GM19397 (cell line): Measurements from ENCODE around the gene VAC14.
"Not testable (repeated sequence)": the region's sequence is repeated elsewhere in the genome, so short reads cannot be mapped to it uniquely, and the experiment has no call there.

Experiments used
- ATAC-seq: cut with Tn5 transposase; IDR thresholded peaks from one replicate; pipeline ENCODE4 v1.9.1; 2021; ENCODE audit warnings: mild to moderate bottlenecking, moderate library complexity; ENCODE audit not compliant: unreplicated experiment

The VAC14 gene

DNA sequence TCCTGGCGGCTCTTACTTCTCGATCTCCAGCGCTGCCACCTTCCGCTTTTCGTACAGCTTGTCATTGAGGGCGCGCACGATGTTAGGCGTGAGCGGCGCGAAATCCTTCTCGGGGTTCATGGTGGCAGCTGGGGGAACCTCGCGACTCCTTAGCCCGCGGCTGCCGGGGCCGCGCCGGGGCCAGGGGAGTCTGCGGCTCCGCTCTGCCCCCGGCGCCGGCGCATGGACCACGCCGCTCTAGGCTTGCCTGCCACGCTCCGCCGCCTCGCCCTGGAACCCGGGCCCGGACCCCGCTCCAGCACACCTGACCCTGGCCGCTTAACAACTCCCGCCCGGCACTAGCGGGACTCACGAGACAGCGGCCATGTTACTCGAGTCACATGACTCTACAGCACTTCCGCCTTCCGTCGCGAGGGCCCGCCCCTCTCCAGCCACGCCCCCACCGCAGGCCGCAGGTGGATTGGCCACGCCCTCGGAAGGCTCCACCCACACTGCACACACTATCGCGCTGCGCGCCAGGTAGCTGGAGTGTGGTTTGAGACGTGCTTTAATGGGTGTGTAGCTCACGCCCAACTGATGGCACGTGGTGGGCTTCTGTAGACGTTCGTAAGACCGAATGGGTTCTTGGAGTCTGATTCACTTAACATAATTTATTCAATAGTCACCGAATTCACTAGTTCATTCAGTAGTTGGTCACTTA lies at the start of gene VAC14:
Gene VAC14, minus strand, starts transcription at position 378 of the 700 bp plus-strand sequence. Its CDS starts 258 bp downstream, at position 120.
- peak; percentile 95 for ATAC-seq

DNA sequence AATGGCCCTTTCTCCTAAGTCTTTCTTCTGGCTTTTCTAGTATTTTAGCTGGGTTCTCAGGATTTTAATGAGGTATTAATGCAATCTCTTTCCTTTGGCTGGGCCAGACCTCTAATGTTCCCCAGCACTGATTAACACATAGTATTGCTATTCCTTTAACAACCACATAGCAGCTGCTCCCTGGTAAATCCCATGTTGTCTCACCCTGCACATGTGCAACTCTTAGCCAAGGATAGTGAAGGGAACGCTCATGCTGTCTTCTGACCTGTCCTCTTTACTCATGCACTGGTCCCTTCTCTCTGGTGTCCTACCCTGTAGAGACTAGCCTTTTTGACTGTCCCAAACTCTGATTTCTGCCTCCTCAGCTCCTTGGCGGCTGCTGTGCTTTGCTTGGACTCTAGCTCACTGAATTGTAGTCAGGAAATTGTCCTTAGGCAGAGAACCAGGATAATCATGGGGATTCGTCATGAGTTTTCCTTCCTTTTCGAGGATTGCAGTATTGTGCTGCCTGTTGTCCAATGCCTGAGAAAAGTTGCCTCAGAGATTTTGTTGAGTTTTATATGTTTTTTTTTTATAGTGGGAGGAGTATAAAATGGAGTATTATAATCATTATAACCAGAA lies 22.6 kb upstream of the VAC14 start:
- ATAC-seq, result not testable (repeated sequence)

DNA sequence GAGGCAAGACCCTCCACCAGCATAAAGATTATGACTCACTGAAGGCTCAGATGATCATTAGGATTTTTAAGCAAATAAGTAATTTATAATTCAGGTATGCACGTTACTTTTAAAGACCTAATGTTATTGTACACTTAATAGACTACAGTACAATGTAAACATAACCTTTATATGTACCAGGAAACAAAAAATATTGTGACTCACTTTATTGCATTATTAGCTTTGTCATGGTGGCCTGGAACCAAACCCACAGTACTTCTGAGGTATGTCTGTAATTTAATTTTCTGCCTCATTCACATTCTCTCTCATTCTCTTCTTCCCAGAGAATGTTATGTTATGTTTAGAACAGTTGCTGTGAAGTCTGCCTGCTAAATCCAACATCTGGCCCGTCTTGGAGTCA lies 21.8 kb upstream of the VAC14 start:
- ATAC-seq, result not testable (repeated sequence)

DNA sequence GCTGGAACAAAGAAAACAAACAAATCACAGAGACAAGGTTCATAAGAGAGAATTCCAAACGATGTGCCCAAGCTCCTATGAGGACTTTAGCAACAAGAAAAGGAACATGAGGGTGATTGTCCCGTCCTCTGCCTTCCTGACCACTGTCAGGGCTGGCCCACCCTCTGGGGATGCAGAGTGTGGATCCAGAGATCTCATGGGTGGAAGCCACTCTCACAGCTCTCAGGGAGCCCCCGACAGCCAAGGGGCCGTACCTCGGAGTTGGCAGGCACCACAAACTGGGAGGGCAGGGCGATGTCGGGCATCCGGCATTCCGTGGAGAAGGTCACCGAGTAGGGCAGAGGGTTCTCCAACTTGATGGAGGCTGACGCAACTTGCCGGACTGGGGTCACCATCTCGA lies 17.1 kb upstream of the VAC14 start:
- ATAC-seq, result not testable (repeated sequence)

DNA sequence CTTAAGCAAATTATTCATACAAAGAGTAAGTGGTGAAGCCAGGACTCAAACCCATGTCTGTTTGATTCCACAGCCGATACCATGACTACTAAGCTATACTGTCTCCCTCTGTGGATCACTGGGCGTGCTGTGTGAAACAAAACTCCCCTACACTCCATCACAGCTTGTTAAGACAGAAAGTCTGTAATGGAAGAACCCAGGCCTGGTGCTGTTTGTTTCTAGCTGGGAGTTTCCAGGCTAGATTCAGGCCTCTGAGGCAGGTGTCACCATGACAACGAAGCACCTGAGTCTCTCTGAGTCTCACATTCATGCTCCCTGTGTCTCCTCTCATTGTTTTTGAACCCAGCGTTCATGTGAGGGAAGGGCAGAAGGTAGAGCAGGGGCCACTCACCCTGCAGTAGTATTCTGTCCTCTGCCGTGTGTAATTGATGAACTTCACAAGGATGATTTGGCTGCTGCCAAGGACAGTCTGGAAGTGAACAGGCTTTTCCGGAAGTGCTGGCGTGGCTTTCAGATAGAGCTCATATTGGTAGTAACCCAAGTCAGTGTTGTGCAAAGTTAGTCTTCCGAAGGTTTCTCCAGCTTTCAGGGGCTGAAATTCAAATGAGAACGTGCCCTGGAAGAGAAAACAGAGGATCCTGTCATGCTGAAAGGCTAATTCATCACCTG lies 8.6 kb upstream of the VAC14 start:
- ATAC-seq, result no peak

DNA sequence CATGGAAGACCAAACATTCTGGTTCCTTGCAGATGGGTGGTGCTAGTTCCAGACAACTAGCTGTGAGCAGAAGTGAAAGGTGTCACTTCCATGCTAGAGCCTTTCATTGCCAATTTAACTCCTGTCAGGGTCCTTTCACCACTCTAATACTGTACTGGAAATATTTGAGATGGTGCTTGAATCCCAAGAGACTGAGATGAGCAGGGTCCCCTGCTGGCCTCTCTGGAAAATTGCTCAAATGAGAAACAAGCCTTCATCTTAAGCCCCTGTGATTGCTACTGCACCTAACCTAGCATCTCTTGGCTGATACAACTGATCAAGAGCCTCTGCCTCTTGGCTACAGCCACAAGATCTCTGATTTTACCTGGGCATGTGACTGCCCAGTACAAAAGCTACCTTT lies 7.4 kb upstream of the VAC14 start:
- ATAC-seq, result no peak

DNA sequence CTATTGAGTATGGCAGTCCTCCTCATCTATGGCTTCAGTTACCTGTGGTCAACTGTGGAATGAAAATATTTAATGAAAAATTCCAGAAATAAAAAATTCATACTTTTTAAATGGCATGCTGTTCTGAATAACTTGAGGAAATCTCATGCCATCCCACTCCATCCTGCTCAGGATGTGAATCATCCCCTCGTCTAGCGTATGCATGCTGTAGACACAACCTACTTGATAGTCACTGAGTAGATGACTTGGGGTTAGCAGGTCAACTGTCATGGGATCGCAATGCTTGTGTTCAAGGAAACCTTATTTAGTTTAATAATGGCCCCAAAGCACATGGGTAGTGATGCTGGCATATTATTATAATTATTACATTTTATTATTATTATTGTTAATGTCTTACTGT lies 4.8 kb upstream of the VAC14 start:
- no peak for ATAC-seq

DNA sequence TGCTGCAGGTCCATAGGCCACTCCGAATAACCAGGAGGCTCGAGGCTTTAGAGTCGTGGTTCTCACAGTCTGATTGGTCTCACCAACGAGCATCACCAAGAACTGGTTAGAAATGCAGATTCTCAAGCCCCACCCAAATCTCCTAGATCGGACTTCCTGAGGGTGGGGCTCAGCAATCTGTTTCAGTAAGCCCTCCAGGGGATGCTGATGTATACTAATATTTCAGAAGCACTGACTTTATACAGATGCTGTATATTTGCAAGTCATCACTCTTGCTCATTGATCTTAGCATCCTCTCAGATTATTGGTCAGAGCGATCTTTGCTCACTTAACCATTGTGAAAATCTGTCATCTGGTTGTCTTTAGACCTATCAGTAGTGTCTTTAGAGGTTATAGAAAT lies 4.4 kb upstream of the VAC14 start:
- ATAC-seq, result no peak

DNA sequence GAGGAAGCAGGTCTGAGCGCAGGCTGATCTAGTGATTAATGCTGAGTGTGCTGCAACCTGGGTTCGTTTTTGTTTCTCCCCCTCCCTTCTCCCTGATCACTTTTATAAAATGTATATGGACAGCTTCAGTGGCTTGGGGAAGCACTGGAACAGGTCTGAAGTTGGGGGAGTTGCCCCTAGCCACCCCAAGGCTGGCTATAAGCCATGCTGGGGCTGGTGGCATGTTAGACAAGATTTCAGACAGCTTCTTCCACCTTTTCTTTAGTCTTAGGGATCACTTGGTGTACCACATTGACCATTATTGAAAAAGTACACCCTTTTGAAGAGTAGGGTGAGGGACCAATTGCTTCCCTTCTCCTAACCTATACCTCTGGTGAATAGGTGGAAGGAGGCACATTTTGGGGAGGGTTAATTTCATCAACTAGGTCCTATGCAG lies 3.8 kb upstream of the VAC14 start:
- no peak for ATAC-seq

DNA sequence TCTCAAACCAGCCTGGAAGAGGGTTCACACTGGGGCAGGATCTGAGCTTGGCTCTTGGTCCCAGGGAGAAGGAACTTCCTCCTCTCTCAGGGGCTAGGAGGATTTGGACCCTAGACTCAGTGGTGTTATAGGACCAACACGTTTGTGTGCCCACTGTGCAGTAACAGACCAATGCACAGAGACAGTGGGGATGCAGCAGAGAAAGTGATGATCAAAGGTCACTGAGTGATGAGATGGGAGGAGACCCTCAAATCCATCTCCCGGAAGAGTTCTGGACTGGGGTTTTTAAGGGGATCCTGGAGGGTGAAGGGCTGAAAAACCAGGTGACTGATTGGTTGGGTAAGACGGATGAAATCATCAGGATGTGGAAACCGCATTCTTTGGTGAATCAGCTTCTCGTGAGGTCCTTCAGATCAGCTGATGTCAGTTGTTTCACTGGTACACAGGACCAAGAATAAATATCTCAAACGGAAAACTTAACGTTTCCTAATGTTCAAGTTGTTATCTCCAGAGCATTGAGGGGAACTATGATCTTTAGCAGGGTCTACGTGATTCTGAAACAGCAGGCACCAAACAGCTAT lies 3.3 kb upstream of the VAC14 start:
- ATAC-seq, result no peak

DNA sequence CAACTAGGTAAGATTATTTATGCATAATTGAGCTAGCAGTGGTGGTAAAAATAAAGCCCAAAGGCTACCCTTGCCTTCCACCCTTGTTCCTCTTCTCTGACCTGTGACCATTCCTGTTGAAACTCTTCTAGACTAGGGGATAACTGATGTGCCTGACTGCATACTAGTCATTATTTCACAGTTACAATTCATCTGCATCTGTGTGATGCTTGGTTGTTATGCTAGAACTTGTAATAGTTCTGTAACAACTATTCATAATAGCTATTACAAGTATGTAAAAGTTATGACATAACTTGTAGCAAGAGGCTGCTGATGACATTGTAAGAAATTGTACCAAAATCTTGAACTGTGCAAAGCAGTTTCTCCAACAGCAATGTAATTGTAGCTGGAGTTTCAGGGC lies 2.4 kb upstream of the VAC14 start:
- no peak for ATAC-seq

DNA sequence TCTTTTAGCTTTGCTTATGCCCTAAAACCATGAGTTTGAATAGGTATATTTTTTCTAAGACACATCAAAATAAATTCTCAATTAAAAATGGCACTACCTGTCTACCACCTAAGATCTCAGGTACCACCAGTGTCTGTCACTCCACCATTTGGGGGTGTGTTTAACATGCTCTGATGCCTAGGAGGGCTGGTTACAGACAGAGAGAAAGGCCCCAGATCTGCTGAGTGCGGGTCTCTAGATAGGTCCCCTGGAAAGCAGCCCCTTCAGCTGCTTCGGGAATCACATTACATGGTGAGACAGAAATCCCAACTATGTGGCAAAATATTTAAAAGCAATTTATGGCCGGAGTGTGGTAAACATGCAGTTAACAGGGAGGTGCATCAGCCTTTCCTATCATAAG lies 653 bp upstream of the VAC14 start:
- no peak for ATAC-seq

DNA sequence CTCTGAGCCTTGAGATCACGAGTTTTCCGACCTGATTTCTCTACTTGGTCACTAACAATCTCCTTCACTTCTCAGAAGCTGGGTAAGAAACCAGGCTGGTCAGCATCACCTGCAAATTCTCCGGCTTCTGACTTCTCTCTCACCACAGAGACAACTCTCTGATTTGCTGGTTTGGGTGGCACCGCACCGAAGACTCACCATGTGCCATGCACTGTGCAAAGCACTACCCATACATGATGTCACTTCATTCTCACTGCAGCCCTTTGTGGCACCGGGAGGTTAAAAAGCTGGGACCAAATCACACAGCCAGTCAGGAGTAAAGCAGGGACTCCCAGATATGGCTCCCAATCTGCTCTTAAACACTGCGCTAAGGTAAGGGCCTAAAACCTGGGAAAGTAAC lies 647 bp downstream of the VAC14 start:
- ATAC-seq, result no peak

DNA sequence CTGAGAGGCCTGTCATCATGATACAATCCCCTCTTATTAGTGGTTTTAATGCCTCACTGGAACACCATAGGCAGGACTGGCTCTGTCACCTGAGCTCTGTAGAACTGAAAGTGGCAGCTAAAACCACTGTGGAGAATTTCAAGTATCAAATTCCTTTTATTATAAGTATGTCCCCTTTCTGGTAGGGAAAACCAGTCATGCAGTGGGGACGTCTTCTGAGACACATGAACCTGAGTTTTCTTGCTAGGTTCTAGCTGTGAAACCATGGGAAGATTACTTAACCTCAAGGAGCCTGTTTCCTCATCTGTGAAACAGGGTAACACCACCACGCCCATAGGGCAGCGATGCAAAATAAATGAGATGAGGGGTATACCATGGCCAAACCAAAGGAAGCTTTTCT lies 4.7 kb downstream of the VAC14 start:
- no peak for ATAC-seq

DNA sequence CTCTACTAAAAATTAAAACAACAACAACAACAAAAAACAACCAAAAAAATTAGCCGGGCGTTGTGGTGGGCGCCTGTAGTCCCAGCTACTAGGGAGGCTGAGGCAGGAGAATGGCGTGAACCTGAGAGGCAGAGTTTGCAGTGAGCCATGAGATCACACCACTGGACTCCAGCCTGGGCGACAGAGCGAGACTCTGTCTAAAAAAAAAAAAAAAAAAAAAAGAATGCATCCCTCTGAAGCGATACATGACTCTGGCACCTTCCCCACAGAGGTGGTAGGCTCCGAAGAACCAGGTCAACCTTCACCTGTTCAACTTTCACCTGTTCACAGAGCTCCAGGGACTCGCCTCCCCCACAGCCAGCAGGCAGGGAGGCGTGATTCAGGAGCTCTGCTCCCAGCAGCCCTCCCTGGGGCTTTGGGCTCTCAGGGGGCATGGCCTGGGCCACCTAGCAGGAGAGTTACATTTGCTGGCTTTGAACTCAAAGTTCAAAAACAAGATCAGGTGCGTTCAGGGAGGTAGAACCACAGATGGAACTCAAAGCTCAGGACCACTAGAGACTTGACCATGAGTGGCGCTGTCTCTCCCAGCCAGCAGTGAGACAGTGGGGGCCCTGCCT lies 5.6 kb downstream of the VAC14 start:
- ATAC-seq, result no peak

DNA sequence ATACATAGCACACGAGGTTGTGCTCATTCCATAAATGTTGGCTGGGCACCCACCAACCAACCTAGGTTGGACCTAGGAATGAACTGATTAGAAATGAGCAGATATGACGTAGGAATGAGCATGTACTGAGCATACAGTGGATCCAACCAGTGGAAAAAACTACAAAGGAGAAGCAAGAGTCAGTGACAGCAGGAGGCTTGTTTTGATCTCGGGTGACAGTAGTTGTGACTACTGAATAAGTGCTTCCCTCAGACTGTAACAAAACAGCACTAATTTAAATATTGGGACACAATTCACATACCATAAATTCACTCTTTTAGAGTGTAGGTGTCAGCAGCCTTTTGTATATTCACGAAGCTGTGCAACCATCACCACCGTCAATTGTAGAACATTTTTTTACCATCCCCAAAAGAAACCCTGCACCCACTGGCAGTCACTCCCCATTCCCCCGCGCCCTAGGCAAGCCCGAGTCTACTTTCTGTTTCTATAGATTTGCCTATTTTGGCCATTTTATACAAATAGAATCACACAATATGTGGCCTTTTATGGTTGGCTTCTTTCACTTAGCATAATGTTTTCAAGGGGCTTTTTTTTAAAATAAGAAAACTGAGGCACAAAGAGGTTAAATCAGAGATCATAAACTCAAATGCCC lies 7.0 kb downstream of the VAC14 start:
- ATAC-seq, result peak; percentile 46

DNA sequence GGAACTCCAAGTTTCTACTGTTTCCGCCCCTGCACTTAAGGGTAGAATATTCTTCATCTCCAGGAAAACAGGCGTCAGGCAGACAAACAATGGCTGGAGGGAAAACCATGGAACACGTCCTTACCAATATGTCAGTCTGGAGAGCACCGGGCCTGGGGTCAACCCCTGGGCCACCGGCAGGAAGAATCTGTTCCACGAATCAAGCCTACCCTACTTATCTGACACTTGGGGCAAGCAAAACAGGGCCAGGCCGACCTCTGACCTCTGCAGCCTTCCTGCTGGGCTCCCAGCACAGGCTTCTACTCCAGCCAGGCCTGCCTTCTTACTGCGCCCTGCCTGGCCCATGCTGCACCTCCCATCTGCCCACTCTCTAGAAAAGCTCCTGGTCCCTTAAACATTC lies 10.1 kb downstream of the VAC14 start:
- no peak for ATAC-seq

DNA sequence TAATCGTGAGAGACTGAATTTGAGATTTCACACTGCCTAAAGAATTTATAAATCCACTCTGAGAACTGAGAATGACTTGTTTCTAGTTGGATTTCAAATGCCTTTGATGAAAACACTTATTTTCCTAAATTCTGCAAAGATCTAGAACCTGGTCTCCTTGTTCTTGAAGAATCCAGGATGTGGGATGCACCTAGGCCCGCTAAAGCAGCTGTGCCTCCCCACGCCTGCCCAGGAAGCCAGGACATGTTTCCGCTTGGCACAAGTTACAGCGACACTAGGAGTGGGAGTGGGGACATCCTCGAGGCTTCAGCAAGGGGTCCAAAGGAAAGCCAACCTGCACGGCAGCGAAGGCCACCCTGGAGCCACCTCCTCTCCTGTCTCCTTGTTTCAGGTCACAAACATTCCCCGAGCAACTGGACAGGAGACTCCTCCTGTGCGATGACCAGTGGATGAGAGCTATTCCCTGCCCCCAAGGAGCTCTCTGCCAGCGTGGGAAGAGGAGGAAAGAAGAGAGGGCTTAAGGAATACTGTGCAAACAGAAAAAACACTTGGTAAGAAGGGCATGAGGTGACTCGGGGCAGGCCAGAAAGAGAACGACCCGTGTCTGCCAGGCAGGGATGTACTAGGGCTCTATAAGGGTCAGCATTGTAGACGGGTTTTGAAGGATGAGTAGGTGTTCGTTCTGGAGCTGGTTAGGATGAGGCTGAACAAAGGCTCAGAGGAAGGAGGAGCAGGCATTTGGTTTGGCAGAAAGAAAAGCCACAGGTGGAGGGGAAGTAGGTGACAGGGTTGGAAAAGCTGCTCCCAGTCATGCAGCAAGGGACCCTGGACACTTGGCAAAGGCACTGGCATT lies 11.1 kb downstream of the VAC14 start:
- ATAC-seq, result no peak

DNA sequence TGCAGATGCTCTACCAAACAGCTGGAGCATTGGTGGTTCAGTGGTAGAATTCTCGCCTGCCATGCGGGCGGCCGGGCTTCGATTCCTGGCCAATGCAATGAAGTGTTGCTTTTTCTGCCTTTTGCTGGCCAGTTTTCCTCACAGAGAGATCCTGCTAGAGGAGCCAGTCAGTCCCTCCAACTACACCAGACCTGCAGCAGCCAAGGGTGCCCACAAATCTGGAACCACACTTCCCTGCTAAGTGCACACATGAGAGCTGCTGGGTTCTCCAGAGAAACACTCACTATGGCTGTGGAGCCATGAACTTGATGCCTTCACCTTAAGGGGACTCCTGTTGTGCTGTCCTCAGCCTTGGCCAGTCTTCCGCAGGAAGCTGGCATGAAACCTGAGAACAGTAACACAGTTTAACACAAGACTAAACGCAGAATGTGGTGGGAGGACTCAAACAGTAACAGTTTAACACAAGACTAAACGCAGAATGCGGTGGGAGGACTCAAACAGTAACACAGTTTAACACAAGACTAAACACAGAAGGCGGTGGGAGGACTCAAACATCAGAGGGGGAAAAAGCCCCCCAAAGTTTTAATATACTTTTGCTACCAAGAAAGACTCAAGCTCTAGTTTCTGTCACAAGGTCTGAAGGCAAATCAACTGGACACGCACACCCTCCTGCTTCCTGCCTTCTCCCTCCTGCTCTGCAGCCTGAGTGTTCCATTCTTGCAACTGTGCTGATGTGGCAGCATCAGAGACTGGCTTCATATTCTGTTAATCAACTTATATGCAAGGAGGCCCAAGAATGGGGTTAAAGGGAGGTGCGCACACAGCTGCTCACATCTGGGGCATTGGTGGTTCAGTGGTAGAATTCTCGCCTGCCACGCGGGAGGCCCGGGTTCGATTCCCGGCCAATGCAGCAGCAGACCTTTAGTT lies 12.0 kb downstream of the VAC14 start:
- ATAC-seq, result no peak
